Ascending aorta (tissue), 2 donors: Measurements from ENCODE around the gene OR2V2. TPM values are rescaled to one million over a fixed set of nuclear protein-coding genes. Genes with fewer than 3 reads are reported as not detected.
"Not testable (repeated sequence)": the region's sequence is repeated elsewhere in the genome, so short reads cannot be mapped to it uniquely, and the experiment has no call there.

Source experiments
- DNase-seq, 2 donors: peaks; one replicate each; pipeline ENCODE4 v3.0.0-alpha.2; 2019; ENCODE audit warnings: low spot score in 2 of 2
- H3K27ac ChIP-seq, 2 donors: fragments of 200-600 bp; sonication (generic); one replicate each; pipeline ENCODE4 v1.5.1; 2016 to 2017; ENCODE audit warnings: mild to moderate bottlenecking in 1 of 2
- H3K27me3 ChIP-seq: fragments of 200-600 bp; sonication (generic); one replicate; pipeline ENCODE4 v1.5.1; 2017
- H3K36me3 ChIP-seq, 2 donors: fragments of 200-600 bp; sonication (generic); one replicate each; pipeline ENCODE4 v1.5.1; 2016
- H3K4me1 ChIP-seq, 2 donors: fragments of 200-600 bp; sonication (generic); one replicate each; pipeline ENCODE4 v1.5.1; 2016 to 2017; ENCODE audit warnings: mild to moderate bottlenecking in 1 of 2
- H3K4me3 ChIP-seq, 2 donors: fragments of 200-600 bp; sonication (generic); one replicate each; pipeline ENCODE4 v1.5.1; 2016 to 2017; ENCODE audit warnings: mild to moderate bottlenecking in 1 of 2
- H3K9me3 ChIP-seq, 2 donors: fragments of 200-600 bp; sonication (generic); one replicate each; pipeline ENCODE4 v1.5.1; 2016
- intact Hi-C: fragments of 100-400 bp; cut with DNase I; formaldehyde crosslinking; loops from one replicate; pipeline ENCODE4 v1.15.1; 2023
- total RNA-seq: library from RNA; depleted of rRNA; stranded (reverse); fragments of >200 nt; gene quantifications from one replicate; pipeline ENCODE4 v1.1.0, GENCODE V29; 2016
- TF ChIP-seq, protein P1 (sequence below), 3 experiments: fragments of 200-600 bp in 2 of 3; fragments of 450-650 bp in 1 of 3; sonication (generic) in 2 of 3; IDR thresholded peaks; one replicate each; pipeline ENCODE4 v1.5.1; 2016 to 2019; ENCODE audit warnings: antibody characterized with exemption in 3 of 3, mild to moderate bottlenecking in 1 of 3, moderate library complexity in 1 of 3

The OR2V2 gene
- total RNA-seq, 1 donor from 2014 or later, result not detected

DNA sequence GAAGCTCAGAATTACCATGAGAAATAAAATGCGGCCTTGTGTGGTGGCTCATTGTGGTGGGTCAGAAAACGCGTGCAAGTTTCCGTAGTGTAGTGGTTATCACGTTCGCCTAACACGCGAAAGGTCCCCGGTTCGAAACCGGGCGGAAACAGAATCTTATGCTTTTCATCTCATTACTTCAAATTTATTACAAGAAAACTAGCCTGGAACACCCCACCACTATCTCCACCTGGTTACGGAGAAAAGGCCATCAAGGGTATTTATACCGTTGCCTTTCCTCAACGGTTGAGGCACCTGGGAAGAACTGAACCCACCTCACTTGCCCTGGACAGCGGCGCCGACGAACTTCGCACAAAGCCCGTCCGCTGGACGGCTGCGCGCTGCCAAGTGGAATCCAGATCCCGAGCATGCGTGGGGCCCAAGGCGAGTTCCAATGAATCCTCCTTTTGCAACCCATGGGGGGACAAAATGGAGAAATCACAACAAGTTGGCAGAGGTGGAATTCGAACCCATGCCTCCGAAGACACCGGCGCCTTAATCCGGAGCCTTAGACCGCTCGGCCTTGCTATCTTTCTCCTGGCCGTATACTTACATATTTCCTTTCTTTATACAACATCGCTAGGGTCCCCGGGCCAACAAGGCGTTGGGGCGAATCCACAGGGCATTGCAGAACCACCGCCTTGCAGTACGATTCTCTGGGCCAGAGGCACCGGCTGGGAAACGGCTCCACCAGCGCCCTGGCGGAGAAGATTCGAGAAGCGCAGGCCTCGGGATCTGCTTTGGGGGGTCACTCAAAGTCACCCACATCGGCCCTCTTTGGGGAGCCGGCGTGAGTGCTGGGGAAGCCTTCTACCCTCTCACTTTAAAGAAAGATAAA, 16.9 kb downstream of the OR2V2 start:
- TF ChIP-seq, protein P1, sequence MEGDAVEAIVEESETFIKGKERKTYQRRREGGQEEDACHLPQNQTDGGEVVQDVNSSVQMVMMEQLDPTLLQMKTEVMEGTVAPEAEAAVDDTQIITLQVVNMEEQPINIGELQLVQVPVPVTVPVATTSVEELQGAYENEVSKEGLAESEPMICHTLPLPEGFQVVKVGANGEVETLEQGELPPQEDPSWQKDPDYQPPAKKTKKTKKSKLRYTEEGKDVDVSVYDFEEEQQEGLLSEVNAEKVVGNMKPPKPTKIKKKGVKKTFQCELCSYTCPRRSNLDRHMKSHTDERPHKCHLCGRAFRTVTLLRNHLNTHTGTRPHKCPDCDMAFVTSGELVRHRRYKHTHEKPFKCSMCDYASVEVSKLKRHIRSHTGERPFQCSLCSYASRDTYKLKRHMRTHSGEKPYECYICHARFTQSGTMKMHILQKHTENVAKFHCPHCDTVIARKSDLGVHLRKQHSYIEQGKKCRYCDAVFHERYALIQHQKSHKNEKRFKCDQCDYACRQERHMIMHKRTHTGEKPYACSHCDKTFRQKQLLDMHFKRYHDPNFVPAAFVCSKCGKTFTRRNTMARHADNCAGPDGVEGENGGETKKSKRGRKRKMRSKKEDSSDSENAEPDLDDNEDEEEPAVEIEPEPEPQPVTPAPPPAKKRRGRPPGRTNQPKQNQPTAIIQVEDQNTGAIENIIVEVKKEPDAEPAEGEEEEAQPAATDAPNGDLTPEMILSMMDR (IDR thresholded peaks at IDR 0.05), result no peak
- no peak for DNase-seq
- Histone ChIP-seq H3K4me1 (peaks cover 0 to 3% of the 10 kb centered on the region in 2 donors), H3K27ac (no peak overlapping the region), H3K9me3 (no peaks in the 10 kb centered on the region), H3K4me3 (no peak overlapping the region), H3K36me3 (no peaks in the 10 kb centered on the region), H3K27me3 (peaks cover 2% of the 10 kb centered on the region)
- intact Hi-C loops, result loop anchor here (5.0 kb wide), 1 partner anchor 352 kb away; no protein-coding TSS in a partner anchor

DNA sequence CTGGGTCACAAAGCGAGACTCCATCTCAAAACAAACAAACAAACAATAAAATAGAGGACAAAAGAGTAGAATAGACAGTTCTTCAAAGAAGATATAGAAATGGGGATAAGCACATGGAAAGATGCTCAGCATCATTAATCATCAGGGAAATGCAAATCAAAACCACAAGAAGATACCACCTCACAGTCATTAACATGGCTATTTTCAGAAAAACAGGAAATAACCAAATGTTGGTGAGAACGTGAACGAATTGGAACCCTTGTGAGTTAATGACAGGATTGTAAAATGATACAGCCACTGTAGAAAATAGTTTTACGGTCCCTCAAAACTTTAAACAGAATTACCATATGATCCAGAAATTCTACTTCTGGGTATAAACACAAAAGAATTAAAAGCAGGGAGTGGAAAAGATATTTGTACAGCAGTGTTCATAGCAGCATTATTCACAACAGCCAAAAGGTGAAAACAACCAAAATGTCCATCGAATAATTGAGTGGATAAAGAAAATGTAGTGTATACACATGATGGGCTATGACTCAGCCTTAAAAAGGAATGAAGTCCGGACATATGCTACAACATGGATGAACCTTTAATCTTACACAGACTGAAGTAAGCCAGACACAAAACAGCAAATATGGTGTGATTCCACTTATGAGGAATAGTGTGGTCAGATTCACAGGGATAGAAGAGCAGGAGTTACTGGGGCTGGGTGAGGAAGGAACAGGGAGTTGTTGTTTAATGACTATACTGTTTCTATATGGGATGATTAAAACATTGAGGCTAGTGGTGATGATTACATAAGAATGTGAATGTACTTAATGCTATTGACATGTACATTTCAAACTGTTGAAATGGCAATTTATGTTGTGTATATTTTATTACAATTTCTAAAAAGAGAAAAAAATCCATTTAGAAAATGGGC, 19.7 kb downstream of the OR2V2 start:
- Histone ChIP-seq H3K9me3 (no peaks in the 10 kb centered on the region), H3K27ac (no peak overlapping the region), H3K27me3 (peaks cover 12% of the 10 kb centered on the region), H3K36me3 (no peaks in the 10 kb centered on the region), H3K4me1 (no peaks in the 10 kb centered on the region), H3K4me3 (no peak overlapping the region)
- TF ChIP-seq, protein P1 (IDR thresholded peaks at IDR 0.05), result no peak
- DNase-seq, result no peak
- intact Hi-C loops, result no loop called here

DNA sequence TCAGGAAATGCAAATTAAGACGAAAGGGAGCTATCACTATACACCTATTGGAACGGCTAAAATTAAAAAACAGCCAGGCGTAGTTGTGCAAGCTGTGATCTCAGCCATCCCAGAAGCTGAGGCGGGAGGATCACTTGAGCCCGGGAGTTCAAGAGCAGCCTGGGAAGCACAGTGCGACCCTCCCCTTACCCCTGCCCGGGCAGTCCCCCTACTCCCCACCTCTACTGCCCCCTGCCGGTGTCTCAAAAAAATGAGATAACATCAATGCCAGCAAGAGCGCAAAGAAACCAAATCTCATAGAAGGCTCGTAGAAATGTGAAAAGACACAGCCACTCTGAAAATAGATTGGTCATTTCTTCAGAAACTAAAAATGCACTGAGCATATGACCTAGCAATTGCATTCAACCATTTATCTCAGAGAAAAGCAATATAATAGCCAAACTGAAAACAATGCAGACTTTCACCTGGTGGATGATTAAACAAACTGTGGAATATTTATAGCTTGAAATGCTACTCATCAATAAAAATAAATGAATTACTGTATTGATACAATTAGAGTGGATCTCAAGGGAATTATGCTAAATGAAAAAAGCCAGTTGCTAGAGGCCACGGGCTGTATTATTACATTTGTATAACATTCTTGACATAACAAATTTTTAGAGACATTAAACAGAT, 20.6 kb downstream of the OR2V2 start:
- DNase-seq, result no peak
- H3K27ac ChIP-seq, result no peak overlapping the region
- no peak overlapping the region for H3K4me3 ChIP-seq
- TF ChIP-seq, protein P1 (IDR thresholded peaks at IDR 0.05), result peak in 1 of 3 experiments; percentile 10
- no peaks in the 10 kb centered on the region for H3K4me1 ChIP-seq
- intact Hi-C loops, result no loop called here
- no peaks in the 10 kb centered on the region for H3K9me3 ChIP-seq
- H3K36me3 ChIP-seq, result no peaks in the 10 kb centered on the region
- H3K27me3 ChIP-seq, result peaks cover 12% of the 10 kb centered on the region

DNA sequence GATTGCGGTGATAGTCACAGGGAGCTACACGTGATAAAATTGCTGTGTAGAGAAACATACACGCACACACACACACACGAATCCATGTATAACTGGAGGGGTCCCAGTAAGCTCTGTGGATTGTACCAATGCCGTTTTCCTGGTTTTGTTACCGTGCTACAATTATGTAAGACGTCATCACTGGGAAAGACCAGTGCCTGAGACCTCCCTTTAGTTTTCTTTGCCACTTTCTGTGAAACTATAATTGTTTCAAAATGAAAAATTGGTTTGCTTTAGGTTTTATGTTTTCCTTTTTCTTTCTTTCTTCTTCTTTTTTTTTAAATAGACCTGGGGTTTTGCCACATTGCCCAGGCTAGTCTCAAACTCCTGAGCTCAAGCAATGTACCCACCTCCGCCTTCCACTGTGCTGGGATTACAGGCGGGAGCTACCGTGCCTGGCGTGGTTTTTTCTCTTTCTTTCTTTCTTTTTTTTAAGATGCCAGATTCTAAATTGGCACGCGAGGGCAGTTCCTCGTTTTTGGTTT, 21.3 kb downstream of the OR2V2 start:
- Histone ChIP-seq H3K27ac (no peak overlapping the region), H3K4me3 (no peak overlapping the region), H3K4me1 (no peaks in the 10 kb centered on the region), H3K27me3 (peaks cover 12% of the 10 kb centered on the region), H3K9me3 (no peaks in the 10 kb centered on the region), H3K36me3 (no peaks in the 10 kb centered on the region)
- TF ChIP-seq, protein P1 (IDR thresholded peaks at IDR 0.05), result no peak
- DNase-seq, result no peak
- intact Hi-C loops, result no loop called here

DNA sequence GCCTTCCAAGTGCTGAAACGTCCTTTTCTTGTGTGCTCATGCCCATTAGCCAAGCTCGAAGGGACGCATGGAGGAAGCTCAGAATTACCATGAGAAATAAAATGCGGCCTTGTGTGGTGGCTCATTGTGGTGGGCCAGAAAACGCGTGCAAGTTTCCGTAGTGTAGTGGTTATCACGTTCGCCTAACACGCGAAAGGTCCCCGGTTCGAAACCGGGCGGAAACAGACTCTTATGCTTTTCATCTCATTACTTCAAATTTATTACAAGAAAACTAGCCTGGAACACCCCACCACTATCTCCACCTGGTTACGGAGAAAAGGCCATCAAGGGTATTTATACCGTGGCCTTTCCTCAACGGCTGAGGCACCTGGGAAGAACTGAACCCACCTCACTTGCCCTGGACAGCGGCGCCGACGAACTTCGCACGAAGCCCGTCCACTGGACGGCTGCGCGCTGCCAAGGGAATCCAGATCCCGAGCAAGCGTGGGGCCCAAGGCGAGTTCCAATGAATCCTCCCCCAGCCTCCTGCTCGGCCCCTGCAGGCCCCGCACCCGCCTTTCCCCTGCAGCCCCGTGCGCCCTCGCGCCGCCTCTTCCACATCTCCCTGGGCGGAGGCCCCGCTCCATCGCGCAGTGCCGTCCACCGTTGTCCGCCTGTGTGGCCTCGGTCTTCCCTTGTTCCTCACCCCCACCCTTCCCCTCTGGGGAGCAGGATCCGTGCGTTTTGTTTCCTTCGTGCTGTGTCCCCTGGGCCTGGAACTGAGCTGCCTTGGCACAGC, 22.3 kb downstream of the OR2V2 start:
- not testable (repeated sequence) for DNase-seq, H3K9me3 ChIP-seq, H3K4me3 ChIP-seq, H3K27ac ChIP-seq, H3K4me1 ChIP-seq, H3K36me3 ChIP-seq
- intact Hi-C loops, result loop anchor here (5.0 kb wide), 1 partner anchor 382 kb away; no protein-coding TSS in a partner anchor
- H3K27me3 ChIP-seq, result peaks cover 12% of the 10 kb centered on the region
